HG03135 (cell line): ENCODE measurements around the gene SAMD4A.

Experiments
- ATAC-seq: cut with Tn5 transposase; IDR thresholded peaks from one replicate; pipeline ENCODE4 v1.9.1; 2021; ENCODE audit warnings: mild to moderate bottlenecking, moderate library complexity; ENCODE audit not compliant: unreplicated experiment

Gene SAMD4A

GRCh38 chr14:54652188-54652587, 85.3 kb downstream of the SAMD4A start:
- no peak for ATAC-seq

GRCh38 chr14:54652605-54653052, 85.7 kb downstream of the SAMD4A start:
- no peak for ATAC-seq

GRCh38 chr14:54653712-54654469, 87.0 kb downstream of the SAMD4A start:
- ATAC-seq = no peak

GRCh38 chr14:54654605-54655004, 87.7 kb downstream of the SAMD4A start:
- no peak for ATAC-seq

GRCh38 chr14:54658836-54659235, 91.9 kb downstream of the SAMD4A start:
- ATAC-seq = no peak

GRCh38 chr14:54659365-54659764, 92.4 kb downstream of the SAMD4A start:
- no peak for ATAC-seq

DNA sequence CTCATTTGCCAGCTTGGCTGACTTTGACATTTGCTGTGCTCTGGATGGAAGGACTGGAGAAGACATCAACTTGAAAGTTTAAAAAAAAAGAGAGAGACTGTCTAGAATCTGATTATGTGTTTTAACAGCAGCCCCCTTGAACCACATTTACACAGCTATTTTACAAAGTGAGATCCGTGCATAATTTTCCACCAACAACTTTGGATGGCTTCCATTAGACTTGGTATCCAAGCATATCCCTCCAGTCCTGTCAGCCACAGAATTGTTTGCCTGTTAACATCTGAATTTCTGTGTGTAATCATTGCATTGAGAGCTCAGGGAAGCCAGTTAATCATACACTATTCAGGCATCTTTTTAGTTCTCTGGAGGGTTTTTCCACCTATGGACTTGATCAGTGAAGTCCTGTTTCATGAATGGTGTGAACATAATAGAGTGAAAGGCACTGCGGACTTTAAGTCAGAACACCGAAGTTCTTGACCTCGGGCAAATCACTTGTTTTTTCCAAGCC, 93.7 kb downstream of the SAMD4A start:
- ATAC-seq = no peak

GRCh38 chr14:54662491-54663133, 95.7 kb downstream of the SAMD4A start:
- ATAC-seq = no peak

- no peak for ATAC-seq
Measured at GRCh38 chr14:54664961-54665360, 98.0 kb downstream of the SAMD4A start.

- no peak for ATAC-seq
Measured at GRCh38 chr14:54665946-54666345, 99.0 kb downstream of the SAMD4A start.

- no peak for ATAC-seq
Measured at GRCh38 chr14:54667026-54667744, 100.3 kb downstream of the SAMD4A start.

DNA sequence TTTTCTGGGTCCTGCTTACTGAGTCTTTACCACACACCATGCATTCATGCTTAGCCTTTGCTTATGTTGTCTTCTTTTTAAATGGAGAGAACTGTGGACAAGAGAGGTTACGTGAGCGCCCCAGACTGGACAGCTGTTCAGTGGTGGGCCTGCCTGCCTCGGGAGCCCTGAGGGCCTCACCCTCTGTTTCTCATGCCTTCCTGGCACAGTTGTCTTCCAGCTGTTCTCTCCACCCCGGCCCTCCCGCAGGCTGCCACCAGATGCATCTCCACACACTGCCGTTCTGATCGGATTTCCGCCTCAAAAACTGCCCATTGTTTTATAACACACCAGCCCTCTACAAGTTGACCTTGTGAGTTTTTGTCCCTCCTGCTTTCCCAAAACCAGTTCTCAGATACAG, 100.8 kb downstream of the SAMD4A start:
- ATAC-seq = no peak

DNA sequence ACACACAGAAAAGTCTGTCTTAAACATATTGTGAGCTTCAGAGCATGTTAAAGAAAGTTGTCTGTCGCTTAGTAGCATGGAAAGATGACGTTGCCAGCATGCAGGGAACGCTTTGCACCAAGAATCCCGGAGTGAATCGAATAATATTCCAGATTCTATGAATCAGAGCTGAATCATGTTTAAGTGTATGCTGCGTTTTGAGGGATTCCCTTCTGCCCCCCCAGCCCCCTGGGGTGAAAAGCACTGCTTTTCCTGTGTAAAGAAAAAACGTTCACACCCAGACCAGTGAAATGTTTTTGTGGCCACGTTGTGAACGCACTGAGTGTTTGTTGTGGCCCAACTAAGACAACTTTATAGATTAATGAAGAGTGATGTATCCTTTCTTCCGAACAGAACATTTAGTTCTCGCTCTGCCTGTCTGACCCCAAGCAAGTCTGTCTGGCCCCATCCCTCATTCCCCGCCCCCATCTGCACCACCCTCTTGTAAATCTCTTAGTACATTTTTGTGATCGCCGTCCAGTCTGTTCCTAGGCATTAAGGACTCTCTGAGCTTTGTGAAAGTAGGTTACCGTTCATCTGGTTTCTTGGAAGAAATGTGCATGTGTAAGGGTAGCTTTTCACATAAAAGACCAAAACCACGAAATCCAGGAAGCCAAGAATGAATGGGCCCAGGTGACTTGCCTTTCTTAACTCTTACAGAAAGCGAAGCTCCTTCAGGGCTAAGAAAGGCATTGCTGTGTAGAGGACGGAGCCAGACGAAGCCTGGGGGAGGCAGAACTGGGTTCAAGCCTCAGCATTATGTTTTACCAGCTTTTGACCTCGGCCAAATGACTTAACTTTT, 103.0 kb downstream of the SAMD4A start:
- no peak for ATAC-seq

DNA sequence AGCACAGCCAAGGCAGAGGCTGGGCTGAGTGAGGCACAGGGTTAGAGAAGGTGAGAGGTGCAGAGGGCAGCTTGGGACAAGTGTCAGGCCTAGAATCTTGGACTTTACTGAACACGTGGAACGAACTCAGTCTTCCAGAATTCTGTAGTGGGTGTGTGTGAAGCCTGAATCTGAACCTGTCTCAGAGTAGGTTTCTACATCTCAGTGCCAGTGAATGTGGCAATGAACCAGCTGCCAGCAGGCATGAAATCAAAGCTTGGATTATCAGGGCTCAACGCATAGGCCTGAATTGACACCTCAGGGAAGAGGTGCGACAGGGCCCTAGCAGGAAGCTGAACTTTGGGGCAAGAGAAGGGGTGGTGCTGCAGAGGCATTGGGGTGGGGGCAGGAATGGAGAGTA, 104.6 kb downstream of the SAMD4A start:
- ATAC-seq = no peak

- ATAC-seq = no peak
Measured at GRCh38 chr14:54672181-54672580, 105.3 kb downstream of the SAMD4A start.

GRCh38 chr14:54672688-54673087, 105.8 kb downstream of the SAMD4A start:
- no peak for ATAC-seq

- no peak for ATAC-seq
Measured at GRCh38 chr14:54673193-54674045, 106.5 kb downstream of the SAMD4A start.

- no peak for ATAC-seq
Measured at GRCh38 chr14:54674046-54674741, 107.3 kb downstream of the SAMD4A start.
